GM21529 (cell line): ENCODE measurements around the gene TXNDC2.
"Not testable (repeated sequence)": the region's sequence is repeated elsewhere in the genome, so short reads cannot be mapped to it uniquely, and the experiment has no call there.

Source experiments
- ATAC-seq: cut with Tn5 transposase; IDR thresholded peaks from one replicate; pipeline ENCODE4 v1.9.1; 2021; ENCODE audit not compliant: unreplicated experiment

TXNDC2 gene

DNA sequence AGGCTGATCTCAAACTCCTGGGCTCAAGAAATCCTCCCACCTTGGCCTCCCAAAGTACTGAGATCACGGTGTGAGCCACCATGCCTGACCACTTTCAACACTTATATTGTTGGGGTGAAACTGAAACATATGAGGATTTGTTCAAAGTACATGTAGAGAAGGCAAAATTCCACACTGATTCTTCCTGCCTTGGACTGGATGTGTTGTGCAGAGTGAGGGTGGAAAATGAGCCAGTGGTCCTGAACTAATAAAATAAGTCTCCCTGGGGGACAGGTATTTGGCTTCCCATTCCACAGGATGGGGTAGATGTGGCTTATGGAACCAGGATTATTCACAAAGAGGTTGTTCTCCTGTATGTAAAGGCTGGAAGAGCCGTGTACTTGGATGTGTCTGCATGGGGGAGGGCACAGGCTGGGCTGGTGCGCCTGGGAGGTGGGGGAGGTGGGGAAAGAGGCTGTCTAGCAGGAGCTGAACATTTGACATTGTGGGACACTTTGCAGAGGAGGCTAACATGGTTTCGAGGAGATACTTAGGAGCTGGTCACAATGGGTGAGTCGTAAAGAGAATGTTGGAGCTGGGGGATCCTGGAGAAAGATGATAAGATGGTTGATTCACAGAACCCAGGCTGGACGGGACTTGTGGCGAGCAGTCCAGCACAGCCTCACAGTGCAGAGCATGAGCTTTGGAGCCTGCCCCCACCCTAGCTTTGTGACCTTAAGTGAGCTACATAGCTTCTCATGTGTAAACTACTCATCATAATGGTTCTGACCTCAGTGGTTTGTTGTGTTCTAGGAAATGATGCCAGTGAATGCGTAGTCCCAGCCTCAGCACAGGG, at the start of gene TXNDC2:
Gene TXNDC2, plus strand, starts transcription at position 804 of the 835 bp plus-strand sequence. CDS start 708 bp downstream, outside the sequence.
- no peak for ATAC-seq

- ATAC-seq: no peak
These were observed 47.5 kb upstream of the TXNDC2 start for GRCh38 chr18:9838144-9838877.

DNA sequence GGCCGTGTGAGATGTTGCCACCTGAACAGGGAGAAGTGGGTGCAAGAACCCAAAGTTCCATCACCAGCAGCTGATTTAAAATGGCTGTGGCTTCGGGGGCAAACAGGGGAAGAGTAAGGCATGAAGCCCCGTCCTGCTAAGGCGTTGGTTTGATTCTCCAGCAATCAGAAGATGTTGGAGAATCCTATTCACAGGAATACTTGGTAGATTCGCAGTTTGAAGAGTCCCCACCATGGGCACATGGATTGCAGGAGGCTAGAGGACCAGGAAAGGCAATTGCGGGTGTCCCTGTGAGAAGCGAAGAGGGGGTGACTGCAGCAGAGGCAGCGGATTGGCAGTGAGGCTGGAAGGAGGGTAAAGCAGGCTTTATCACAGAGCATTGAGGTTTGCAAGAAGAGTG, 46.6 kb upstream of the TXNDC2 start:
- ATAC-seq: no peak

- ATAC-seq: no peak
These were observed 45.9 kb upstream of the TXNDC2 start for GRCh38 chr18:9839853-9840252.

- no peak for ATAC-seq
These were observed 44.0 kb upstream of the TXNDC2 start for GRCh38 chr18:9841752-9842151.

DNA sequence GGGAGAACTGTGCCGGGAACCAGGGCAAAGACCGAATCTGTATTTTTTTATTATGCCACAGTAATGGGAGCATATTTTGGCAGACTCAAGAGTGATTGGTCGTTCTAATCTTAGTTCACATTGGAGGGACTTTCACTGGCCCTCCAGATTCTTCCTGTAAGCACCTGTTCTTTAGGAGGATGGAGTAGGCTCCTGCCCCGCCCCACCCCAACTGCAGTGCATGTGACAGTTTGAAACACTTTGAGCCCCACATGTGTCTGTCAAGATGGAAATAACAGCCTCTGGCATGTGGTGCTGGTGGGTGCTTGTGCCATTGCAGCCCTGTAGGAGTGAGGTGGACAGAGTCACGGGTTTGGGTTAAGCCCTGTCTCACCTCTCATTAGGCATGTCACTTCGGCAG, 43.3 kb upstream of the TXNDC2 start:
- no peak for ATAC-seq

GRCh38 chr18:9845256-9845655, 40.5 kb upstream of the TXNDC2 start:
- ATAC-seq: no peak

GRCh38 chr18:9846162-9846925, 39.4 kb upstream of the TXNDC2 start:
- no peak for ATAC-seq

GRCh38 chr18:9848170-9848879, 37.4 kb upstream of the TXNDC2 start:
- no peak for ATAC-seq

DNA sequence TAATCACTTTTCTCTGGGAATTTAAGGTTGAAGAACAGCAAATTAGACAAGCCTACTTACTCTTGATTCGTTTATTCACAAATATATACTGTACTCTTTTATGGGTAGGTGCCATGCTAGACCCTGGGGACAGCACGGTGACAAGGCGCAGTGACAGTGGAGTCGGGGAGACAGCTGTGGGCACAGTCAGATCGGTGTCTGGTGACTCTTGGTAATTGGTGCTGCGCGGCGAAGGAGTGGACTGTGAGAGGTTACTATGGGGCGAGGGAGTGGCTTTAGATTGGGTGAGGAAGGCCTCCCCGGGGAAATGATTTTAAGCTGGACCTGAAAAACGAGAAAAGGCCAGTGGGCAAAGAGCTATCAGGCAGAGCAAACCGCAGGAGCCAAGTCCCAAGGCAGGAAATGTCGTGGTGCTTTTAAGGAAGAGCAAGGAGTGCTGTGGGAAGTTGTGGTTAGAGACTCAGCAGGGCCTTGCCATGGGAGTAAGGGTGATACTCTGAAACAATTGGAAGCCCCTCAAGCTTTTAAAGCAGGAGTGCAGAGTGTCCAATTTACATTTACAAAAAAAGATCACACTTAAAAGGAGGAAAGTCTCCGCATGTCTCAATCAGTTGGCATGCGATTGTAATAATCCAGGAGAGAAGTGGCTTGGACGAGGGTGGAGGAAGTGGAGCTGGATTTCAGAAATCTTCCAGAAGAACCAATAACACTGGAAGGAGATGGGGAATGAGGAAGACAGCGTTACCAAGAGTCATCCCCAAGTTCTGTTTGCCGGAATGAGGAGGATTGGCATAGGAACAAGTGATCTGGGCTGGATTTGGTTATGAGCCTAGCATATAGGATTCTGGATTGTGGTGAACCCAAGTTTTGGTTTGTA, 36.1 kb upstream of the TXNDC2 start:
- ATAC-seq: no peak

DNA sequence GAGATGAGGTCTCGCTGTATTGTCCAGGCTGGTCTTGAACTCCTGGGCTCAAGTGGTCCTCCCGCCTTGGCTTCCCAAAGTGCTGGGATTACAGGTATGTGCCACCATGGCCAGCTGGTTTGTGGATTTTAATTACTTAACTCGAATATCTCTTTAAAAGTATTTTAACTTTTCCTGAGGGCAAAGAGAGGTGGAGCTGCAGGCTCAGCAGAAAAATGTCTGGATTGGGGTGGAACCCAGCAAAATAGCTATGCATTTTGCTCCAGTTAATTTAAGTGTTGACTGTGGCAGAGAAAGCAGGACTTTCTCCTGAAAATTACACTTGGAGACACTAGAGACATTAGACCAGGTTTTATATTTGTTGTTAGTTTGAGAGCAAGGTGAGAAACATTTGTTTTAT, 35.5 kb upstream of the TXNDC2 start:
- ATAC-seq: no peak

- ATAC-seq: no peak
These were observed 34.3 kb upstream of the TXNDC2 start for GRCh38 chr18:9851511-9851910.

DNA sequence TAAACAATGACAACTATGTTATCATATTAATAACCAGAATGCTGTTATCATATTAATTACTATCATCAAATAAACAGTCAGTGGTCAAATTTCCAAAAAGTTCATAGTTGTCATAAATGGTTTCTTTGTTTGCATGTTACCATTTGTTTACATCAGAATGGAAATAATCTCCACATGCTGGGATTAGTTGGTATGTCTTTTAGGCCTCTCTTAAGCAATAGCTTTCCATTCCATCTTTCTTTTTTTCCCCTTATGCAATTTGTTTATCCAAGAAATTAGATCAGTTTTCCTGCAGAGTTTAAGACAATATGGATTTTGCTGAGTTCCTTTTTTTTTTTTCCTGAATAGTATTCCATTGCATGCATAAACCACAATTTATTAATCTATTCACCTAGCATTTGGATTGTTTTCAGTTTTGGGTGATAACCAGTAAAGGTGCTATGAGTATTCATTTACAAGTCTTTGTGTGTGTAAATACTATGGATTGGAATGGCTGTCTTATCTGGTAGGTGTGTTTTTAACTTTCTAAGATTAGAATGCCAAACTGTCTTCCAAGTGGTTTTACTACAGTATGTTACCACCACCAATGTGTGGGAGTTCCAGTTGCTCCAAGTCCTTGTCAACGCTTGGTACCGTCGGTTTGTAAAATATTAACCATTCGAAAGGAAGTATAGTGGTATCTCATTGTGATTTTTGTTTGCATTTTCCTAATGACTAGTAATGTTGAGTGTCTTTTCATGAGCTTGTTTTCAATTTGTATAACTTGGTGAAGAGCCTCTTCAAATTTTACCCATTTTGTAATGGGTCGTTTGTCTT, 33.3 kb upstream of the TXNDC2 start:
- no peak for ATAC-seq

DNA sequence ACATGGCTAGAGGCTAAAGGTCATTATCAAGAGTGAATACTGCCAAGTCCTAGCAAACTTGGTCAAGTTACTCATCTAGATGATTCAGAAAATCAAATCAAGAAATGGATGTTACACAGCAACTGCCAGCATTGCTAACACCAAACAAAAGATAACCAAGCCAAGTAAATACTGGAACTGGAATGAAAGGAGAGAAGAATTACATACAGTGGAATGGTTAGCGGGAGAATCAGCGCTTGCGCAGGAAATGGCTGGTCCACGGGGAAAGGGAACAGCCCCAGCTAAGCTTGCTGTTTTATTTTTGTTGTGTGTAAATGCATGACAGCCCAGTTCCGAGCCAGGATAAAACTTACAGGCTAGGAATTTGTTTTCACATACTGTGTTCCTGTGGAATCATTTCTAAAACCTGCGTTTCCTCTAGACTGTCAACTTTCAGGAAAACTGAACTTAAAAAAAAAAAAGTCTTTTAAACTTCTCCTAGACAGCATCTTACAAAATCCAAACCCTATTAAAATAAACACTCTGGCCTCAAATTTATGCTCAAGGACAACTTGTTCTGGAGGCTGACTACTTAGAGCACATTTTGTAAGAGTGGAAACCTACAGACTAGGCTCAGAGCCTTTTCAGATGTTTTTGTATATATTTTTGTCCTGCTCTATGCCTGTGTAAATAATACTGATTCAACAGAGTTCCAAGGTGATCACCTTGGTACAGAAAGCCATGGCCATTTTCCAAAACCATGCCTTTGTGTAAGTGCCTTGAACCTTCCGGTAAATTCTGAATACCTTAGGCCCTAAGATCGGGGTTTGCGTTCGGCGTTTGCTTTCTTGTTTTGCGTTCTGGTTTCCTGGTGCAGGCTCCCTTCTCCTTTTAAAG, 30.7 kb upstream of the TXNDC2 start:
- ATAC-seq: no peak

DNA sequence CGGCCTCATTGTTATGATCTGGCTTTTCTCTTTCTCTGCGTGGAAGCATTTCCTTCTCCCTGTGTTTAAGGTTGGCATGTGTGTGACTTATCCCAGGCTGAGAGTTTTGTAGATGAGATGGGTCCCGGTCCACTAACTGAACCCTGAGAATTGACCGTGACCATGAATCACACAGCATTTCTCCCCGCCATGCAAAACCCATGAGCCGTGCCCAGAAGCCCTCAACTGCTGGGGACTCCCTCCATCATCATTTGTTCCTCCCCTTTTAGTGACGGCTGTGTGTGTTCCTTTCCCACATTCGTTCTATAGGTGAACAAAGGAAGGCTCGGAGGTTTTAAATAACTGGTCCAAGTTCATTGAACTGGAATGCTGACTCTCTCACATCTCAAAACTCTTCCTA, 30.1 kb upstream of the TXNDC2 start:
- ATAC-seq: no peak

GRCh38 chr18:9856092-9856491, 29.7 kb upstream of the TXNDC2 start:
- ATAC-seq: no peak

DNA sequence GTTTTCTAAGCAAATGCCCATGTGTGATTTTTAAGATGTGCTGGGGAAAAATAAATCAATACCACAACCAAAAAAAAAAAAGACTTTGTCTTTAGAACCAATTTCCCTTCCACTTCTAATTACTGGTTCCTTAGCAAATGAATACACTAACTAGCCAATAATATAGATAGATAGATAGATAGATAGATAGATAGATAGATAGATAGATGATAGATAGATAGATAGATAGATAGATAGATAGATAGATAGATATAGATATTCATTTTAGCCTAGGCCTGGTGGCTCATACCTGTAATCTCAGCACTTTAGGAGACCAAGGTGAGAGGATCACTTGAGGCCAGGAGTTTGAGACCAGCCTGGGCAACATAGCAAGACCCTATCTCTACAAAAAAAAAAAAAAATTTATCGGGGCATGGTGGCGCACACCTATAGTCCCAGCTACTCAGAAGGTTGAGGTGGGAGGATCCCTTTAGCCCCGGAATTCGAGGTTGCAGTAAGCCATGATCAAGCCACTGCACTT, 28.2 kb upstream of the TXNDC2 start:
- ATAC-seq: not testable (repeated sequence)

- ATAC-seq: no peak
These were observed 27.1 kb upstream of the TXNDC2 start for GRCh38 chr18:9858642-9859041.
